Measurements from ENCODE around the gene MAGI1. TPM values are rescaled to one million over a fixed set of nuclear protein-coding genes. Genes with fewer than 3 reads are reported as not detected.

Gene MAGI1
- total and polyA plus RNA-seq, 4 donors = 9.9 to 88.1 (median 24.6) TPM

DNA sequence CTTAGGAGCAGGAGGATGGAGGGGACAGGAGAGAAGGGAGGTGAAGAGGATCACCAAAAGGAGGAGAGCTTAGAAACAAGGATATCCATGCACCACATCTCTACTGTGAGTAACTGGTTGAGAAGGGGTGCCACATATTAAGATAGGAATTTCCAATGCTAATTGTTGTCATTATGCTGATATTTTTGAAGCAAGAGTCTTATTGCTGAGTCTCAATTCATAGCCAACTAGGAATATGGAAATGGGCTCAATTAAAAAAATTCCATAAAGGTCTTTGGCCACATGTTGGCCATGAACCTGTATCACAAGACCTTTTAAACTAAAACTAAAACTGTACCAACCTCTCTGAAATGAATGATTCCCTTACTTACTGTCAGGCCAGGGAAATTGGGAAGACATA lies 642.6 kb downstream of the MAGI1 start:
- no peak overlapping the region for H3K4me3 ChIP-seq
- TF ChIP-seq, protein P1, sequence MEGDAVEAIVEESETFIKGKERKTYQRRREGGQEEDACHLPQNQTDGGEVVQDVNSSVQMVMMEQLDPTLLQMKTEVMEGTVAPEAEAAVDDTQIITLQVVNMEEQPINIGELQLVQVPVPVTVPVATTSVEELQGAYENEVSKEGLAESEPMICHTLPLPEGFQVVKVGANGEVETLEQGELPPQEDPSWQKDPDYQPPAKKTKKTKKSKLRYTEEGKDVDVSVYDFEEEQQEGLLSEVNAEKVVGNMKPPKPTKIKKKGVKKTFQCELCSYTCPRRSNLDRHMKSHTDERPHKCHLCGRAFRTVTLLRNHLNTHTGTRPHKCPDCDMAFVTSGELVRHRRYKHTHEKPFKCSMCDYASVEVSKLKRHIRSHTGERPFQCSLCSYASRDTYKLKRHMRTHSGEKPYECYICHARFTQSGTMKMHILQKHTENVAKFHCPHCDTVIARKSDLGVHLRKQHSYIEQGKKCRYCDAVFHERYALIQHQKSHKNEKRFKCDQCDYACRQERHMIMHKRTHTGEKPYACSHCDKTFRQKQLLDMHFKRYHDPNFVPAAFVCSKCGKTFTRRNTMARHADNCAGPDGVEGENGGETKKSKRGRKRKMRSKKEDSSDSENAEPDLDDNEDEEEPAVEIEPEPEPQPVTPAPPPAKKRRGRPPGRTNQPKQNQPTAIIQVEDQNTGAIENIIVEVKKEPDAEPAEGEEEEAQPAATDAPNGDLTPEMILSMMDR (IDR thresholded peaks at IDR 0.05; ENCODE audit: control extremely low read depth, extremely low read depth) = no peak
- H3K9ac ChIP-seq (ENCODE audit: insufficient read depth in 1 of 2, low read length in 2 of 2) = no peak overlapping the region
- H3K27me3 ChIP-seq (ENCODE audit: control insufficient read depth in 3 of 3, insufficient read depth in 3 of 3, low read length in 2 of 3) = no peaks in the 10 kb centered on the region
- no peaks in the 10 kb centered on the region for H3K36me3 ChIP-seq (ENCODE audit: control insufficient read depth in 4 of 4, insufficient read depth in 4 of 4, low read length in 4 of 4)
- H3K4me1 ChIP-seq (ENCODE audit: control insufficient read depth in 5 of 5, insufficient read depth in 5 of 5, low read length in 5 of 5) = no peaks in the 10 kb centered on the region
- ATAC-seq (ENCODE audit: insufficient read depth, low FRiP score) (no peak), DNase-seq (no peak)
- H3K27ac ChIP-seq (ENCODE audit: low read depth in 1 of 2, low read length in 1 of 2) = no peak overlapping the region
- H3K9me3 ChIP-seq (ENCODE audit: control insufficient read depth in 4 of 4, insufficient read depth in 3 of 4, low read length in 3 of 4) = no peaks in the 10 kb centered on the region

DNA sequence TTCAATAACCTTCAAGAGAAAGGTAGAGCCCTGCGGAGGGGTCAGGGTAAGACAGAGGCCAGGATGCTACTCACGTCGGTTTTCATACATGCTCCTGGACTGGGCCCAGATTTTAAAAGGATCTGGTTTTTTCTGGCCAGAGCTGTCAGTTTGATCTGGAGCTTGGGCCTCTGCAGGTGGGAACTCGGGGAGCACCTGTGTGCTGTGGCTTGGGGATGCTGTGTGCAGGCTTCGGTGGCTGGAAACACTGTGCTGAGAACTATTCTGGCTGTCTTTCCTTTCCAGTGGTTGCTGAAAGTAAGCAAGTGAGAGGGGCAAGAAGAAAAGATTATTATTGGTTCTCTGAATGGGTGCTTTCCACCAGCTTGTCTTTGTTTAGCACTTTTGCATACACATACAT lies 647.6 kb downstream of the MAGI1 start:
- Histone ChIP-seq H3K27me3 (ENCODE audit: control insufficient read depth in 3 of 3, insufficient read depth in 3 of 3, low read length in 2 of 3) (no peaks in the 10 kb centered on the region), H3K9me3 (ENCODE audit: control insufficient read depth in 4 of 4, insufficient read depth in 3 of 4, low read length in 3 of 4) (no peaks in the 10 kb centered on the region), H3K36me3 (ENCODE audit: control insufficient read depth in 4 of 4, insufficient read depth in 4 of 4, low read length in 4 of 4) (peaks cover 0 to 6% (median under 1%) of the 10 kb centered on the region in 4 donors), H3K4me1 (ENCODE audit: control insufficient read depth in 5 of 5, insufficient read depth in 5 of 5, low read length in 5 of 5) (no peaks in the 10 kb centered on the region), H3K9ac (ENCODE audit: insufficient read depth in 1 of 2, low read length in 2 of 2) (no peak overlapping the region), H3K27ac (ENCODE audit: low read depth in 1 of 2, low read length in 1 of 2) (no peak overlapping the region), H3K4me3 (no peak overlapping the region)
- DNase-seq (no peak), ATAC-seq (ENCODE audit: insufficient read depth, low FRiP score) (no peak)
- TF ChIP-seq, protein P1 (IDR thresholded peaks at IDR 0.05; ENCODE audit: control extremely low read depth, extremely low read depth) = no peak
- 87 to 89% methylated on average over 5 of the region's 5 CpGs for WGBS, 2 donors

DNA sequence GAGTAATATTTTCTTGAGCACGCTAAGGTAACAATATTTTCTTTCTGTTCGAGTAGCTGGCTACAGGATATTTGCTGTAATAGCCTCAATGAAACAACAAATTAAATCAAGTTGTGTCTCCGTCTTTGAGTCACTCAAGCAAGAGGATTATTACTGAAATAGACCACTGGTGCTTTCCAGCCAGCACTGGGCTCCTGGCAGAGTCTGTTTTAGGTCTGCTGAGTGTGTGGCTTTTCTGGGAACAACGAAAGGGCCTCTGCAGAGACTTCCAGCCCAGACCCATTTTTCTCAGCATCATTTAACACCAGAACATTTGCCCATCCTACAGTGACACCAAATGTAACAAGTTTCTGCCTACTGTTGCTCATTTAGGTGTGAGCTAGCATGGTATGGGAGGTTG lies 652.9 kb downstream of the MAGI1 start:
- H3K27me3 ChIP-seq (ENCODE audit: control insufficient read depth in 3 of 3, insufficient read depth in 3 of 3, low read length in 2 of 3) = no peaks in the 10 kb centered on the region
- ATAC-seq (ENCODE audit: insufficient read depth, low FRiP score) (no peak), DNase-seq (no peak)
- H3K27ac ChIP-seq (ENCODE audit: low read depth in 1 of 2, low read length in 1 of 2) = no peak overlapping the region
- H3K36me3 ChIP-seq (ENCODE audit: control insufficient read depth in 4 of 4, insufficient read depth in 4 of 4, low read length in 4 of 4) = peaks cover 0 to 23% (median 2%) of the 10 kb centered on the region in 4 donors
- TF ChIP-seq, protein P1 (IDR thresholded peaks at IDR 0.05; ENCODE audit: control extremely low read depth, extremely low read depth) = no peak
- peaks cover 0 to 3% (median 0%) of the 10 kb centered on the region in 5 donors for H3K4me1 ChIP-seq (ENCODE audit: control insufficient read depth in 5 of 5, insufficient read depth in 5 of 5, low read length in 5 of 5)
- H3K9me3 ChIP-seq (ENCODE audit: control insufficient read depth in 4 of 4, insufficient read depth in 3 of 4, low read length in 3 of 4) = no peaks in the 10 kb centered on the region
- no peak overlapping the region for H3K9ac ChIP-seq (ENCODE audit: insufficient read depth in 1 of 2, low read length in 2 of 2)
- WGBS, 2 donors = 87 to 94% methylated on average over 4 of the region's 4 CpGs
- H3K4me3 ChIP-seq = no peak overlapping the region

DNA sequence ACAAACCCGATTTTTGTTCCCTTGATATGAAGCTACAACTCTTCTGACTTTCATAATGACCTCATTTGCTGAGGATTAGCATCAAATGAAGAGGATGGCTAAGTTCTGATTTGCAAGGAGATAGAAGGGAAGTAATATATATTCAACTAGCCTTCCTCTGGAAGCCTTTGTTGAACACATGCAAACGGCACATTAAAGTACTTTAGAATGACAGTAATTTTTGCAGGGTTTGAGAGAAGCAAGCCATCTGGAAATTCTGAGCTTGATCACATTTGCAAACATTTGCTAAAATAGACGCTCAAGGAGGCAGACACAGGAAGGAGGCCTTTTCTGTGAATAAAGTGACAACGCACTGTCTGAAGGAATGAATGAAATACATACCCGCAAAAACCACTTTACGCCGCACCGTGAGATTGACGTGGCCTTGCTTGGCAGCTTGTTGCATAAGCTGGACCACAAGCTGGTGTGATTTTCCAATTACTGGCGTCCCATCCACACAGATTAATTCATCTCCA lies 657.2 kb downstream of the MAGI1 start:
- 89 to 91% methylated on average over 10 of the region's 10 CpGs for WGBS, 2 donors
- Histone ChIP-seq H3K9ac (ENCODE audit: insufficient read depth in 1 of 2, low read length in 2 of 2) (no peak overlapping the region), H3K4me1 (ENCODE audit: control insufficient read depth in 5 of 5, insufficient read depth in 5 of 5, low read length in 5 of 5) (peaks cover 0 to 3% (median 0%) of the 10 kb centered on the region in 5 donors), H3K27me3 (ENCODE audit: control insufficient read depth in 3 of 3, insufficient read depth in 3 of 3, low read length in 2 of 3) (no peaks in the 10 kb centered on the region), H3K27ac (ENCODE audit: low read depth in 1 of 2, low read length in 1 of 2) (no peak overlapping the region), H3K9me3 (ENCODE audit: control insufficient read depth in 4 of 4, insufficient read depth in 3 of 4, low read length in 3 of 4) (peaks cover 0 to 2% (median 0%) of the 10 kb centered on the region in 4 donors), H3K36me3 (ENCODE audit: control insufficient read depth in 4 of 4, insufficient read depth in 4 of 4, low read length in 4 of 4) (peaks cover 0 to 31% (median 5%) of the 10 kb centered on the region in 4 donors), H3K4me3 (no peak overlapping the region)
- no peak for ATAC-seq (ENCODE audit: insufficient read depth, low FRiP score)
- peak in 2 of 3 donors; percentile 34 to 62 for DNase-seq
- TF ChIP-seq, protein P1 (IDR thresholded peaks at IDR 0.05; ENCODE audit: control extremely low read depth, extremely low read depth) = no peak

Data from lung (tissue), 12 donors.